GM12892 (cell line): ENCODE results near the gene TRAF7.

Source experiments
- POLR2A ChIP-seq: IDR thresholded peaks from 2 replicates; pipeline ENCODE4 v1.6.1; 2011; ENCODE audit warnings: low read depth, low read length, control low read depth
- POLR2AphosphoS5 ChIP-seq: IDR thresholded peaks from 2 replicates; pipeline ENCODE4 v1.6.1; 2011; ENCODE audit warnings: low read depth, low read length, control low read depth

GRCh38 chr16:2200313-2200712 is 44.7 kb downstream of the TRAF7 start:
- TF ChIP-seq POLR2A: no peak
- no peak for TF ChIP-seq POLR2AphosphoS5
